GM21528 (cell line): ENCODE measurements around the gene ZHX3.

Source experiments
- ATAC-seq: cut with Tn5 transposase; IDR thresholded peaks from one replicate; pipeline ENCODE4 v1.9.1; 2021; ENCODE audit warnings: mild to moderate bottlenecking, moderate library complexity; ENCODE audit not compliant: unreplicated experiment, low FRiP score

ZHX3 gene

GRCh38 chr20:41176711-41177552 is 140.6 kb downstream of the ZHX3 start:
- ATAC-seq = no peak

GRCh38 chr20:41175727-41176330 is 141.7 kb downstream of the ZHX3 start:
- ATAC-seq = no peak

GRCh38 chr20:41175201-41175651 is 142.3 kb downstream of the ZHX3 start:
- no peak for ATAC-seq

- no peak for ATAC-seq
Observed at GRCh38 chr20:41174782-41175181, 142.7 kb downstream of the ZHX3 start.

GRCh38 chr20:41174373-41174772 is 143.2 kb downstream of the ZHX3 start:
- ATAC-seq = no peak

GRCh38 chr20:41173791-41174341 is 143.7 kb downstream of the ZHX3 start:
- no peak for ATAC-seq

GRCh38 chr20:41173161-41173721 is 144.3 kb downstream of the ZHX3 start:
- ATAC-seq = no peak

GRCh38 chr20:41172296-41173140 is 145.0 kb downstream of the ZHX3 start:
- no peak for ATAC-seq

- no peak for ATAC-seq
Observed at GRCh38 chr20:41171736-41172295, 145.7 kb downstream of the ZHX3 start.

GRCh38 chr20:41170386-41171105 is 147.0 kb downstream of the ZHX3 start:
- no peak for ATAC-seq

- no peak for ATAC-seq
Observed at GRCh38 chr20:41169791-41170351, 147.7 kb downstream of the ZHX3 start.

GRCh38 chr20:41169162-41169690 is 148.3 kb downstream of the ZHX3 start:
- no peak for ATAC-seq

GRCh38 chr20:41168281-41169161 is 149.0 kb downstream of the ZHX3 start:
- no peak for ATAC-seq

- ATAC-seq = peak; percentile 69
Observed at GRCh38 chr20:41167481-41168253, 149.9 kb downstream of the ZHX3 start.

GRCh38 chr20:41167118-41167470 is 150.4 kb downstream of the ZHX3 start:
- no peak for ATAC-seq

GRCh38 chr20:41166201-41167117 is 151.1 kb downstream of the ZHX3 start:
- no peak for ATAC-seq
